Cardiac muscle cell (in vitro differentiated cells and primary cell): ENCODE measurements around the gene HNRNPH1. TPM values are rescaled to one million over a fixed set of nuclear protein-coding genes. Genes with fewer than 3 reads are reported as not detected.

ENCODE experiments used
- DNase-seq, 2 donors: peaks; one replicate each; pipeline versions ENCODE4 v3.0.0 to v3.0.0-alpha.2; 2010 to 2017; ENCODE audit warnings: low read depth in 1 of 2, low spot score in 1 of 2
- H3K27ac ChIP-seq: fragments of 200-600 bp; sonication (generic); 2 replicates; pipeline ENCODE4 v1.5.1; 2016
- H3K27me3 ChIP-seq: fragments of 200-600 bp; sonication (generic); 2 replicates; pipeline ENCODE4 v1.6.0; 2016; ENCODE audit warnings: control low read depth
- H3K36me3 ChIP-seq: fragments of 200-600 bp; sonication (generic); 2 replicates; pipeline ENCODE4 v1.5.1; 2016; ENCODE audit warnings: control low read depth
- H3K4me1 ChIP-seq: fragments of 200-600 bp; sonication (generic); 2 replicates; pipeline ENCODE4 v1.8.1; 2017; ENCODE audit warnings: low read depth, mild to moderate bottlenecking, mixed run types
- H3K4me3 ChIP-seq: fragments of 200-600 bp; sonication (generic); 2 replicates; pipeline ENCODE4 v1.5.1; 2016; ENCODE audit warnings: mild to moderate bottlenecking
- H3K9me3 ChIP-seq: fragments of 200-600 bp; sonication (generic); 2 replicates; pipeline ENCODE4 v1.5.1; 2017; ENCODE audit warnings: low read depth, mild to moderate bottlenecking, control low read depth
- polyA plus RNA-seq: library from polyadenylated mRNA; unstranded; fragments of >200 nt; fragmentation: Nextera tagmentation; extraction: Ambion mirVana; gene quantifications from 2 replicates; pipeline ENCODE4 v1.2.1, GENCODE V29; 2016
- total RNA-seq: library from RNA; depleted of rRNA; stranded (reverse); fragments of >200 nt; gene quantifications from 2 replicates; pipeline ENCODE4 v1.2.3, GENCODE V29; 2016
- TF ChIP-seq, protein P1 (sequence below): IDR thresholded peaks from 2 replicates; pipeline ENCODE4 v1.5.1; 2012; ENCODE audit warnings: low read depth, mild to moderate bottlenecking, low read length

HNRNPH1 gene
- total and polyA plus RNA-seq, 2 experiments from 2014 or later = 119 to 467 TPM

DNA sequence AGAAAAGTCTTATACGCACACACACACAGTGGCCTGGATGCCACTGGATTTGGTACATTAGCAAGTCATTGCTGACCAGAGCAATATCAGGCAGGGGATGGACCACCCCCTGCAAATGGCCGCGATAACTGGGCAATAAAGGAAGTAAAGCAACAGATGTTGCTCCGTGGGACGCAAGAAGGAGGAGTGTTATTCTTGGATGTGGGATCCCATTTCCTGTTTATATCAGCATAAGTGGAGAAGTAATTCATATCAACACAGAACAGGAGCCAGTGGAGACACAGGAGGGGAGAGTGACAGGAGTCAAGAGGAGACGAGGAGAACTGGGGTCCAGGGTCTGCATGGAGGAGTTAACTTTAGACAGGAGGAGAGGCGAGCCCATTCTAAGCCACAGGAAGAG lies 54.8 kb downstream of the HNRNPH1 start:
- Histone ChIP-seq H3K9me3 (no peaks in the 10 kb centered on the region), H3K4me1 (no peaks in the 10 kb centered on the region), H3K27ac (no peak overlapping the region), H3K36me3 (peaks cover 37% of the 10 kb centered on the region), H3K27me3 (no peaks in the 10 kb centered on the region), H3K4me3 (no peak overlapping the region)
- DNase-seq = peak in 1 of 2 donors; percentile 25
- TF ChIP-seq, protein P1, sequence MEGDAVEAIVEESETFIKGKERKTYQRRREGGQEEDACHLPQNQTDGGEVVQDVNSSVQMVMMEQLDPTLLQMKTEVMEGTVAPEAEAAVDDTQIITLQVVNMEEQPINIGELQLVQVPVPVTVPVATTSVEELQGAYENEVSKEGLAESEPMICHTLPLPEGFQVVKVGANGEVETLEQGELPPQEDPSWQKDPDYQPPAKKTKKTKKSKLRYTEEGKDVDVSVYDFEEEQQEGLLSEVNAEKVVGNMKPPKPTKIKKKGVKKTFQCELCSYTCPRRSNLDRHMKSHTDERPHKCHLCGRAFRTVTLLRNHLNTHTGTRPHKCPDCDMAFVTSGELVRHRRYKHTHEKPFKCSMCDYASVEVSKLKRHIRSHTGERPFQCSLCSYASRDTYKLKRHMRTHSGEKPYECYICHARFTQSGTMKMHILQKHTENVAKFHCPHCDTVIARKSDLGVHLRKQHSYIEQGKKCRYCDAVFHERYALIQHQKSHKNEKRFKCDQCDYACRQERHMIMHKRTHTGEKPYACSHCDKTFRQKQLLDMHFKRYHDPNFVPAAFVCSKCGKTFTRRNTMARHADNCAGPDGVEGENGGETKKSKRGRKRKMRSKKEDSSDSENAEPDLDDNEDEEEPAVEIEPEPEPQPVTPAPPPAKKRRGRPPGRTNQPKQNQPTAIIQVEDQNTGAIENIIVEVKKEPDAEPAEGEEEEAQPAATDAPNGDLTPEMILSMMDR = no peak

DNA sequence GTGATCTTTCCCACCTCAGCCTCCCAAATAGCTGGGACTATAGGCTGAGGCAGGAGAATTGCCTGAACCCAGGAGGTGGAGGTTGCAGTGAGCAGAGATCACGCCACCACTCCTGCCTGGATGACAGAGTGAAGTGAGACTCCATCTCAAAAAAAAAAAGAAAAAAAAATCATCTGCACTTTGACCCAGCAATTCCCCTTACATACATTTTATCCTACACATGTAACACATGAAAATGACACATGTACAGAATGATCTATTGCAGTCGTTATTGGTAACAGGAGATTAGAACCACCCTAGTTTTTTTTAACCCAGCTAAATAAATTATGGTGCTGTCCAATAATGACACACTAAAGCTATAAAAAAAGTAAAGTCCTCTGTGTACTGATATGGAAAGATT lies 58.9 kb downstream of the HNRNPH1 start:
- peaks cover 37% of the 10 kb centered on the region for H3K36me3 ChIP-seq
- H3K27ac ChIP-seq = no peak overlapping the region
- H3K4me1 ChIP-seq = no peaks in the 10 kb centered on the region
- TF ChIP-seq, protein P1 = no peak
- no peaks in the 10 kb centered on the region for H3K9me3 ChIP-seq
- H3K27me3 ChIP-seq = no peaks in the 10 kb centered on the region
- H3K4me3 ChIP-seq = no peak overlapping the region
- DNase-seq = no peak

Other genes with a start within 250 kb of the HNRNPH1 start
- gene RUFY1, start 73.1 kb downstream of the HNRNPH1 start, total RNA-seq = 19.4 and 33.6 TPM in 2 replicates
- 25.1 and 25.6 TPM in 2 replicates for gene RUFY1, start 73.1 kb downstream of the HNRNPH1 start, polyA plus RNA-seq
- gene CBY3, start 57.4 kb upstream of the HNRNPH1 start, total RNA-seq = 0.18 TPM in 1 of 2 replicates, not detected in the other
- 0.18 and 2.6 TPM in 2 replicates for gene CBY3, start 57.4 kb upstream of the HNRNPH1 start, polyA plus RNA-seq
- gene CANX, start 75.3 kb upstream of the HNRNPH1 start, total RNA-seq = 319 and 464 TPM in 2 replicates
- gene CANX, start 75.3 kb upstream of the HNRNPH1 start, polyA plus RNA-seq = 286 and 358 TPM in 2 replicates
- 35.8 and 38.8 TPM in 2 replicates for gene MAML1, start 109.2 kb upstream of the HNRNPH1 start, total RNA-seq
- gene MAML1, start 109.2 kb upstream of the HNRNPH1 start, polyA plus RNA-seq = 14.4 and 24.2 TPM in 2 replicates
- 5.3 and 10.2 TPM in 2 replicates for gene LTC4S, start 170.3 kb upstream of the HNRNPH1 start, total RNA-seq
- gene LTC4S, start 170.3 kb upstream of the HNRNPH1 start, polyA plus RNA-seq = 7.8 and 14.0 TPM in 2 replicates
- 192 and 196 TPM in 2 replicates for gene MGAT4B, start 183.2 kb upstream of the HNRNPH1 start, total RNA-seq
- 184 and 221 TPM in 2 replicates for gene MGAT4B, start 183.2 kb upstream of the HNRNPH1 start, polyA plus RNA-seq
- gene SQSTM1, start 197.2 kb upstream of the HNRNPH1 start, total RNA-seq = 110 and 115 TPM in 2 replicates
- 108 and 144 TPM in 2 replicates for gene SQSTM1, start 197.2 kb upstream of the HNRNPH1 start, polyA plus RNA-seq
- gene MRNIP, start 235.1 kb upstream of the HNRNPH1 start, total RNA-seq = 48.0 and 57.5 TPM in 2 replicates
- gene MRNIP, start 235.1 kb upstream of the HNRNPH1 start, polyA plus RNA-seq = 28.8 and 40.3 TPM in 2 replicates